Activated effector memory CD4-positive, alpha-beta T cell treated with anti-CD3 and anti-CD28 coated beads, Interleukin-2, amount 50 U/mL, for 16 hours (primary cell): Measurements from ENCODE around the gene TKT.
"Not testable (repeated sequence)": the region's sequence is repeated elsewhere in the genome, so short reads cannot be mapped to it uniquely, and the experiment has no call there.

Experiments used
- DNase-seq: peaks from one replicate; pipeline ENCODE4 v3.0.0-alpha.2; 2020

TKT gene

GRCh38 chr3:53259427-53260259, 3.8 kb upstream of the TKT start:
- no peak for DNase-seq

GRCh38 chr3:53258600-53259426, 3.0 kb upstream of the TKT start:
- DNase-seq, result no peak

- no peak for DNase-seq
Observed at GRCh38 chr3:53257465-53257864, 1.6 kb upstream of the TKT start.

- DNase-seq, result no peak
Observed at GRCh38 chr3:53256704-53257055, 858 bp upstream of the TKT start.

- peak; percentile 78 for DNase-seq
Observed at GRCh38 chr3:53255423-53255774, 423 bp downstream of the TKT start.

GRCh38 chr3:53254509-53255422, 1.1 kb downstream of the TKT start:
- peak; percentile 81 for DNase-seq

GRCh38 chr3:53253707-53254508, 1.9 kb downstream of the TKT start:
- DNase-seq, result no peak

- DNase-seq, result not testable (repeated sequence)
Observed at GRCh38 chr3:53252947-53253322, 2.9 kb downstream of the TKT start.

- no peak for DNase-seq
Observed at GRCh38 chr3:53252096-53252946, 3.5 kb downstream of the TKT start.

- no peak for DNase-seq
Observed at GRCh38 chr3:53250881-53251605, 4.8 kb downstream of the TKT start.

GRCh38 chr3:53250453-53250852, 5.4 kb downstream of the TKT start:
- DNase-seq, result no peak

- DNase-seq, result no peak
Observed at GRCh38 chr3:53248161-53248560, 7.7 kb downstream of the TKT start.

GRCh38 chr3:53247619-53248018, 8.2 kb downstream of the TKT start:
- no peak for DNase-seq

GRCh38 chr3:53244271-53244670, 11.6 kb downstream of the TKT start:
- DNase-seq, result no peak

GRCh38 chr3:53243785-53244184, 12.0 kb downstream of the TKT start:
- no peak for DNase-seq

GRCh38 chr3:53243165-53243564, 12.7 kb downstream of the TKT start:
- DNase-seq, result no peak

- DNase-seq, result no peak
Observed at GRCh38 chr3:53242642-53243041, 13.2 kb downstream of the TKT start.

- DNase-seq, result no peak
Observed at GRCh38 chr3:53242155-53242554, 13.7 kb downstream of the TKT start.

- DNase-seq, result no peak
Observed at GRCh38 chr3:53240989-53241972, 14.5 kb downstream of the TKT start.
